HCT116 (cell line): Measurements from ENCODE around the gene NOXA1. TPM values are rescaled to one million over a fixed set of nuclear protein-coding genes. Genes with fewer than 3 reads are reported as not detected.

Experiments used
- ATAC-seq: fragments of 200-7000 bp; cut with Tn5 transposase; 2 replicates; pipeline ENCODE4 v1.9.1; 2020; ENCODE audit warnings: mild to moderate bottlenecking, moderate library complexity
- BruUV-seq: library from RNA; stranded (reverse); fragments of 400-500 nt; replicated peaks from 2 replicates; lab custom pipeline; 2021; lab: Mats Ljungman, UMichigan
- CTCF ChIA-PET: fragments of 300-600 bp; sonication (Branson Sonifier 250); formaldehyde crosslinking; loops from one replicate; lab custom pipeline; 2021; ENCODE audit warnings: antibody characterized with exemption; lab: Charles Lee
- POLR2A ChIA-PET: fragments of 300-600, 350-600 bp; sonication (Branson Sonifier 250); formaldehyde crosslinking; loops from one replicate; lab custom pipeline; 2021; ENCODE audit warnings: antibody characterized with exemption; lab: Charles Lee
- RAD21 ChIA-PET, 2 experiments: fragments of 300-600 bp; sonication (Branson Sonifier 250); formaldehyde crosslinking; loops; one replicate each; lab custom pipeline; 2023; ENCODE audit warnings: low total read pairs in 2 of 2; ENCODE audit not compliant: uncharacterized antibody in 2 of 2, unreplicated experiment in 2 of 2, low non-redundant PET in 1 of 2; lab: Charles Lee
- DNase-seq: peaks from one replicate; pipeline ENCODE4 v3.0.0-alpha.2; 2010; ENCODE audit warnings: low read depth, low spot score
- H2AFZ ChIP-seq: fragments of 200-600 bp; shearing (Covaris generic), sonication (generic); 2 replicates; pipeline ENCODE4 v1.6.1; 2017; ENCODE audit warnings: low read depth, mixed run types, mixed read lengths, antibody characterized with exemption, low read length; ENCODE audit not compliant: poor library complexity, severe bottlenecking
- H3K27ac ChIP-seq: 2 replicates; pipeline ENCODE4 v1.5.1; 2012; ENCODE audit warnings: low read depth, low read length
- H3K27me3 ChIP-seq: fragments of 200-600 bp; sonication (generic); 2 replicates; pipeline ENCODE4 v1.6.1; 2016; ENCODE audit warnings: mixed run types, low read length, mixed read lengths; ENCODE audit not compliant: insufficient read depth
- H3K36me3 ChIP-seq, 2 experiments: fragments of 200-500 bp in 1 of 2; fragments of 200-600 bp in 1 of 2; sonication (Bioruptor generic) in 1 of 2; sonication (generic) in 1 of 2; 2 replicates each; pipeline versions ENCODE4 v1.5.1 to v1.6.1; 2014 to 2016; ENCODE audit warnings: low read length in 2 of 2, inconsistent platforms in 1 of 2, mixed read lengths in 1 of 2, mixed run types in 1 of 2; ENCODE audit not compliant: insufficient read depth in 2 of 2, control insufficient read depth in 1 of 2
- H3K4me1 ChIP-seq, 2 experiments: fragments of 200-600 bp in 1 of 2; sonication (generic) in 1 of 2; 2 replicates each; pipeline versions ENCODE4 v1.5.1 to v1.6.1; 2012 to 2017; ENCODE audit warnings: low read length in 2 of 2, inconsistent platforms in 1 of 2, mild to moderate bottlenecking in 1 of 2, mixed read lengths in 1 of 2, mixed run types in 1 of 2, moderate library complexity in 1 of 2; ENCODE audit not compliant: insufficient read depth in 2 of 2, control insufficient read depth in 1 of 2
- H3K4me2 ChIP-seq: fragments of 200-600 bp; sonication (generic); 2 replicates; pipeline ENCODE4 v1.6.1; 2017; ENCODE audit warnings: mixed run types, low read length, mixed read lengths
- H3K4me3 ChIP-seq, 2 experiments: fragments of 200-600 bp in 1 of 2; sonication (generic) in 1 of 2; replicated peaks in 1 of 2; 2 replicates each; pipeline ENCODE4 v1.5.1; 2011 to 2016; ENCODE audit warnings: low read length in 2 of 2, control low read depth in 1 of 2, low read depth in 1 of 2, mild to moderate bottlenecking in 1 of 2, mixed read lengths in 1 of 2, mixed run types in 1 of 2
- H3K79me2 ChIP-seq: fragments of 200-600 bp; sonication (generic); 2 replicates; pipeline ENCODE4 v1.6.1; 2017; ENCODE audit warnings: mild to moderate bottlenecking, mixed run types, low read length, moderate library complexity, mixed read lengths; ENCODE audit not compliant: insufficient read depth
- H3K9ac ChIP-seq: fragments of 200-600 bp; sonication (generic); 2 replicates; pipeline ENCODE4 v1.6.1; 2016; ENCODE audit warnings: low read length, mixed read lengths
- H3K9me2 ChIP-seq: fragments of 200-600 bp; sonication (generic), shearing (Covaris generic); 2 replicates; pipeline ENCODE4 v1.6.1; 2017; ENCODE audit warnings: mixed run types, mild to moderate bottlenecking, moderate library complexity; ENCODE audit not compliant: insufficient read depth
- H3K9me3 ChIP-seq, 2 experiments: fragments of 200-500 bp in 1 of 2; fragments of 200-600 bp in 1 of 2; sonication (Bioruptor generic) in 1 of 2; sonication (generic) in 1 of 2; 2 replicates each; pipeline ENCODE4 v1.6.1; 2014 to 2017; ENCODE audit warnings: low read length in 2 of 2, mixed read lengths in 2 of 2, inconsistent platforms in 1 of 2, low read depth in 1 of 2, mild to moderate bottlenecking in 1 of 2, mixed run types in 1 of 2, moderate library complexity in 1 of 2; ENCODE audit not compliant: control insufficient read depth in 1 of 2, insufficient read depth in 1 of 2
- H4K20me1 ChIP-seq: fragments of 200-600 bp; sonication (generic), shearing (Covaris generic); 2 replicates; pipeline ENCODE4 v1.6.1; 2017; ENCODE audit warnings: mixed run types, mild to moderate bottlenecking, moderate library complexity; ENCODE audit not compliant: insufficient read depth
- CBX3 ChIP-seq: IDR thresholded peaks from 2 replicates; pipeline ENCODE4 v1.6.1; 2012; ENCODE audit warnings: low read depth
- CEBPB ChIP-seq: IDR thresholded peaks from 2 replicates; pipeline ENCODE4 v1.6.1; 2012; ENCODE audit warnings: low read depth
- EGR1 ChIP-seq: IDR thresholded peaks from 2 replicates; pipeline ENCODE4 v1.6.1; 2012; ENCODE audit warnings: low read depth
- EZH2 ChIP-seq: fragments of 200-600 bp; sonication (generic); IDR thresholded peaks from 2 replicates; pipeline ENCODE4 v1.6.1; 2017; ENCODE audit warnings: antibody characterized with exemption, mixed run types
- FOSL1 ChIP-seq: IDR thresholded peaks from 2 replicates; pipeline ENCODE4 v1.6.1; 2012; ENCODE audit warnings: low read depth
- JUND ChIP-seq: IDR thresholded peaks from 2 replicates; pipeline ENCODE4 v1.6.1; 2012
- POLR2A ChIP-seq: IDR thresholded peaks from 2 replicates; pipeline ENCODE4 v1.7.0; 2011; ENCODE audit warnings: borderline replicate concordance; ENCODE audit not compliant: insufficient read depth, insufficient read length; ENCODE audit errors: extremely low read depth
- RAD21 ChIP-seq: IDR thresholded peaks from 2 replicates; pipeline ENCODE4 v1.6.1; 2012; ENCODE audit warnings: low read depth, mild to moderate bottlenecking
- SIN3A ChIP-seq: IDR thresholded peaks from 2 replicates; pipeline ENCODE4 v1.6.1; 2012; ENCODE audit warnings: low read depth
- SRF ChIP-seq: IDR thresholded peaks from 2 replicates; pipeline ENCODE4 v1.6.1; 2012; ENCODE audit warnings: low read depth
- TCF7L2 ChIP-seq: IDR thresholded peaks from 2 replicates; pipeline ENCODE4 v1.7.0; 2011; ENCODE audit warnings: borderline replicate concordance, inconsistent platforms; ENCODE audit not compliant: insufficient read depth, insufficient read length; ENCODE audit errors: extremely low read depth
- YY1 ChIP-seq: IDR thresholded peaks from 2 replicates; pipeline ENCODE4 v1.6.1; 2011; ENCODE audit warnings: low read length, low read depth, moderate library complexity, mild to moderate bottlenecking; ENCODE audit not compliant: insufficient replicate concordance; ENCODE audit errors: extremely low read depth
- ZNF274 ChIP-seq: fragments of 200-500 bp; sonication (Bioruptor generic); IDR thresholded peaks from 2 replicates; pipeline ENCODE4 v1.6.1; 2014; ENCODE audit warnings: mild to moderate bottlenecking, low read depth, low read length, inconsistent platforms
- intact Hi-C: fragments of 100-400 bp; cut with micrococcal nuclease; formaldehyde crosslinking; loops from 2 replicates; pipeline ENCODE4 v1.10.0; 2022
- total RNA-seq: library from RNA; stranded (reverse); gene quantifications from one replicate; pipeline ENCODE4 v1.2.1, GENCODE V29; 2021; ENCODE audit not compliant: unreplicated experiment
- TF ChIP-seq, protein P1 (sequence below): IDR thresholded peaks from 2 replicates; pipeline ENCODE4 v1.6.1; 2012
- TF ChIP-seq, protein P2 (sequence below): IDR thresholded peaks from 2 replicates; pipeline ENCODE4 v1.6.1; 2012; ENCODE audit warnings: low read depth
- TF ChIP-seq, protein P3 (sequence below): IDR thresholded peaks from 2 replicates; pipeline ENCODE4 v1.6.1; 2012
- TF ChIP-seq, protein P4 (sequence below): IDR thresholded peaks from 2 replicates; pipeline ENCODE4 v1.6.1; 2011; ENCODE audit warnings: mild to moderate bottlenecking, low read length, moderate library complexity; ENCODE audit not compliant: insufficient replicate concordance; ENCODE audit errors: extremely low read depth

NOXA1 gene
- total RNA-seq, 1 experiment from 2014 or later = 13.2 TPM

DNA sequence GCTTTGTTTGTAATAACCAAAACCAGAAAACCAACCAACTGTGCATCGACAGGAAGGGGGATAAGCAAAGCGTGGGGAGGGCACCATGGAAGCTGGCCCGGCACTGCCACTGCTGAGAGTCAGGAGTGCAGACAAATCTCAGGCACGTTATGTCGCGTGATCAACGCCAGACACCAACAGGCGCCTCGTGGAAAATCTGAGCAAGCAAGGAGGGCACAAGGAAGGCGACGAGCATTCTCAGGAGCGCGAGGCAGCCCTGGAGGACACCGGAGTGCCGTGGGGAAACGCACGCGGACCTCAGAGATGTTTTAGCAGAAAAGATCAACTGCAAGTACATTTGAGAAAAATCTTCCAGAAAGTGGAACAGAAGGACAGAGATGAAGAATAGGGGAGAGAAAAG is 51.1 kb downstream of the NOXA1 start:
- ATAC-seq = no peak
- POLR2A ChIA-PET = no interaction called here
- H3K9me3 ChIP-seq = peaks cover 8 to 11% of the 10 kb centered on the region in 2 experiments; a peak in 3 of 4 replicates
- intact Hi-C loops = no loop called here
- no peak overlapping the region for H2AFZ ChIP-seq
- no peaks in the 10 kb centered on the region for H3K36me3 ChIP-seq
- no peak overlapping the region for H3K4me3 ChIP-seq
- no peaks in the 10 kb centered on the region for H4K20me1 ChIP-seq
- no peak overlapping the region for H3K9ac ChIP-seq
- H3K27ac ChIP-seq = no peak overlapping the region
- RAD21 ChIA-PET = no interaction called here
- DNase-seq = no peak
- no peaks in the 10 kb centered on the region for H3K79me2 ChIP-seq
- H3K4me2 ChIP-seq = no peak overlapping the region
- no peak for TF ChIP-seq RAD21
- TF ChIP-seq, all 23 proteins: peak for 0
- H3K4me1 ChIP-seq = no peaks in the 10 kb centered on the region
- no peaks in the 10 kb centered on the region for H3K27me3 ChIP-seq
- H3K9me2 ChIP-seq = no peaks in the 10 kb centered on the region
- no TSS peak for BruUV-seq
- CTCF ChIA-PET = no interaction called here

DNA sequence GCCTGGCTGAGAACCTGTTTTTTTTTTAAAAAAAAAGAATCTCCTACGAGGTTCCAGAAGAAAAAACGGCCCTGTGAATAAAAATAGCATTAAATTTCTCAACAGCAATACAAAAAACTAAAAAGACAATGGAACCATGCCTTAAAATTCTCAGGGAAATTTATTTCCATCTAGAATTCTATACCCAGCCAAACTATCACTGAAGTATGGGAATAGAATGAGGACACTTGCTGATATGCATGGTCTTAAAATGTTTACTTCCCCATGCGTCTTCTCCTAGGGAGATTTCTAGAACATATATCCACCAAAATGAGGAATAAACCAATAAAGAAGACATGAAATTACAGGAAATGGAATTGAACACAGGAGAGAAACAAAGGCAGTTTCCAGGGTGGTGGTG is 52.5 kb downstream of the NOXA1 start:
- no TSS peak for BruUV-seq
- CTCF ChIA-PET = no interaction called here
- H3K4me1 ChIP-seq = no peaks in the 10 kb centered on the region
- H3K4me3 ChIP-seq = no peak overlapping the region
- H3K27ac ChIP-seq = no peak overlapping the region
- H3K9me3 ChIP-seq = peaks cover 8 to 11% of the 10 kb centered on the region in 2 experiments; a peak in 3 of 4 replicates
- intact Hi-C loops = no loop called here
- no peak overlapping the region for H3K9ac ChIP-seq
- H3K36me3 ChIP-seq = no peaks in the 10 kb centered on the region
- ATAC-seq (no peak), DNase-seq (no peak)
- RAD21 ChIA-PET = no interaction called here
- H3K79me2 ChIP-seq = no peaks in the 10 kb centered on the region
- H3K27me3 ChIP-seq = no peaks in the 10 kb centered on the region
- no peaks in the 10 kb centered on the region for H4K20me1 ChIP-seq
- no peak overlapping the region for H2AFZ ChIP-seq
- H3K4me2 ChIP-seq = no peak overlapping the region
- POLR2A ChIA-PET = no interaction called here
- no peaks in the 10 kb centered on the region for H3K9me2 ChIP-seq
- TF ChIP-seq, protein P1, sequence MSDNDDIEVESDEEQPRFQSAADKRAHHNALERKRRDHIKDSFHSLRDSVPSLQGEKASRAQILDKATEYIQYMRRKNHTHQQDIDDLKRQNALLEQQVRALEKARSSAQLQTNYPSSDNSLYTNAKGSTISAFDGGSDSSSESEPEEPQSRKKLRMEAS = no peak
- no peak for TF ChIP-seq EZH2
- no peak for TF ChIP-seq CBX3
- TF ChIP-seq CEBPB = no peak
- no peak for TF ChIP-seq JUND
- TF ChIP-seq, protein P2, sequence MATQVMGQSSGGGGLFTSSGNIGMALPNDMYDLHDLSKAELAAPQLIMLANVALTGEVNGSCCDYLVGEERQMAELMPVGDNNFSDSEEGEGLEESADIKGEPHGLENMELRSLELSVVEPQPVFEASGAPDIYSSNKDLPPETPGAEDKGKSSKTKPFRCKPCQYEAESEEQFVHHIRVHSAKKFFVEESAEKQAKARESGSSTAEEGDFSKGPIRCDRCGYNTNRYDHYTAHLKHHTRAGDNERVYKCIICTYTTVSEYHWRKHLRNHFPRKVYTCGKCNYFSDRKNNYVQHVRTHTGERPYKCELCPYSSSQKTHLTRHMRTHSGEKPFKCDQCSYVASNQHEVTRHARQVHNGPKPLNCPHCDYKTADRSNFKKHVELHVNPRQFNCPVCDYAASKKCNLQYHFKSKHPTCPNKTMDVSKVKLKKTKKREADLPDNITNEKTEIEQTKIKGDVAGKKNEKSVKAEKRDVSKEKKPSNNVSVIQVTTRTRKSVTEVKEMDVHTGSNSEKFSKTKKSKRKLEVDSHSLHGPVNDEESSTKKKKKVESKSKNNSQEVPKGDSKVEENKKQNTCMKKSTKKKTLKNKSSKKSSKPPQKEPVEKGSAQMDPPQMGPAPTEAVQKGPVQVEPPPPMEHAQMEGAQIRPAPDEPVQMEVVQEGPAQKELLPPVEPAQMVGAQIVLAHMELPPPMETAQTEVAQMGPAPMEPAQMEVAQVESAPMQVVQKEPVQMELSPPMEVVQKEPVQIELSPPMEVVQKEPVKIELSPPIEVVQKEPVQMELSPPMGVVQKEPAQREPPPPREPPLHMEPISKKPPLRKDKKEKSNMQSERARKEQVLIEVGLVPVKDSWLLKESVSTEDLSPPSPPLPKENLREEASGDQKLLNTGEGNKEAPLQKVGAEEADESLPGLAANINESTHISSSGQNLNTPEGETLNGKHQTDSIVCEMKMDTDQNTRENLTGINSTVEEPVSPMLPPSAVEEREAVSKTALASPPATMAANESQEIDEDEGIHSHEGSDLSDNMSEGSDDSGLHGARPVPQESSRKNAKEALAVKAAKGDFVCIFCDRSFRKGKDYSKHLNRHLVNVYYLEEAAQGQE = no peak
- TF ChIP-seq POLR2A = no peak
- no peak for TF ChIP-seq SRF
- no peak for TF ChIP-seq FOSL1
- no peak for TF ChIP-seq TCF7L2
- no peak for TF ChIP-seq ZNF274
- TF ChIP-seq EGR1 = no peak
- TF ChIP-seq, protein P3, sequence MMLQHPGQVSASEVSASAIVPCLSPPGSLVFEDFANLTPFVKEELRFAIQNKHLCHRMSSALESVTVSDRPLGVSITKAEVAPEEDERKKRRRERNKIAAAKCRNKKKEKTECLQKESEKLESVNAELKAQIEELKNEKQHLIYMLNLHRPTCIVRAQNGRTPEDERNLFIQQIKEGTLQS = no peak
- TF ChIP-seq SIN3A = no peak
- TF ChIP-seq, protein P4, sequence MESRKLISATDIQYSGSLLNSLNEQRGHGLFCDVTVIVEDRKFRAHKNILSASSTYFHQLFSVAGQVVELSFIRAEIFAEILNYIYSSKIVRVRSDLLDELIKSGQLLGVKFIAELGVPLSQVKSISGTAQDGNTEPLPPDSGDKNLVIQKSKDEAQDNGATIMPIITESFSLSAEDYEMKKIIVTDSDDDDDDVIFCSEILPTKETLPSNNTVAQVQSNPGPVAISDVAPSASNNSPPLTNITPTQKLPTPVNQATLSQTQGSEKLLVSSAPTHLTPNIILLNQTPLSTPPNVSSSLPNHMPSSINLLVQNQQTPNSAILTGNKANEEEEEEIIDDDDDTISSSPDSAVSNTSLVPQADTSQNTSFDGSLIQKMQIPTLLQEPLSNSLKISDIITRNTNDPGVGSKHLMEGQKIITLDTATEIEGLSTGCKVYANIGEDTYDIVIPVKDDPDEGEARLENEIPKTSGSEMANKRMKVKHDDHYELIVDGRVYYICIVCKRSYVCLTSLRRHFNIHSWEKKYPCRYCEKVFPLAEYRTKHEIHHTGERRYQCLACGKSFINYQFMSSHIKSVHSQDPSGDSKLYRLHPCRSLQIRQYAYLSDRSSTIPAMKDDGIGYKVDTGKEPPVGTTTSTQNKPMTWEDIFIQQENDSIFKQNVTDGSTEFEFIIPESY = no peak
- TF ChIP-seq YY1 = no peak
